Measurements from ENCODE around the gene RCOR1.

Gene RCOR1

DNA sequence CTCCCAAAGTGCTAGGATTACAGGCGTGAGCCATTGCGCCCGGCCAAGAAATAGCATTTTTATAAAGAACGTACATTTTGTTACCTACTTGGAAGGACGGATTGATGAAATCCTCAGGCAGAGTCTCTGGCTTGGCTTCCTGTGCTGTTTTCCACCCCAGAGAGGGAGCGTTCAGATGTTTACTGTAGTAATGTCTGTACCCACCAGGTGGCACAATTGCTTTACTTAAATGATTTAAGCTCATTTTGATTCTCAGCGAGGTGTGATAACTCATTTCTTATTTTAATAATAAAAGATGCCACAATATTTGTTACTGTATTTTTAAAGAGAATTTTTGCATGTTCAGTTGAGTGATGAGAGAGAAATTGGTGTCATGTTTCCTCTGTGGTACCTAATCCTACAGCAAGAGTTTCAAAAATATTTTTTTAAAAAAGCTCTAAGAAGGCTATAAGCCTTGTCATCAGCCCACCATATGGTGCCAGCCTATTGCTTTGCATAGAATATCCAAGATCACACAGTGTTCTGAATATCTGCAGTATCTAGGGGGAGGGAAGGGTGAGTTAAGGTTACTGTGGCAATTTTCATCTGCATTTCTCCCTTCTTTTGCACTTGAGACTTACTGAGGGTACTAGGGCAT is 102.2 kb downstream of the RCOR1 start:
- peaks cover 38% of the 10 kb centered on the region for H3K4me1 Mint-ChIP-seq
- H3K9me3 Mint-ChIP-seq: no peaks in the 10 kb centered on the region
- no peak overlapping the region for H3K27ac Mint-ChIP-seq
- H3K4me3 Mint-ChIP-seq: no peak overlapping the region
- H3K27me3 Mint-ChIP-seq: no peaks in the 10 kb centered on the region
- no peaks in the 10 kb centered on the region for H3K36me3 Mint-ChIP-seq

DNA sequence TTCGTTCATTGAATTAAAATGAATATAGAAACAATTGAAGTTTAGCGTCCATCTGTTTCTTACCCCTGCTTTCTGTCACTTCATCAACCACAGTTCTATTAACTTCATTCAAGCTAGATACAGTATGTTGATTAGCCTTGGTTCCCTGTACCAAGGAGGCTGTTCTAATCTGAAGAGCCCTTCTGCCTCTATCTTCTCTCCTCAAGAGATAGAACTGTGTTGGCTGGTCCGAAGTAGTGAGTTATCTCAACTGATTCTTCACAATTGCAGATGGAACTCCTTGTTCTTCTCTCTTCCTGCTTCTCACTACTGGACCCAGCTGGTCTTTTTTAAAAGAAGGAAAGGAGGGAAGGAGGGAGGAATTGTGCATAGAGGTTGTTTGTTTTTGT is 102.7 kb downstream of the RCOR1 start:
- Mint-ChIP-seq H3K27me3 (no peaks in the 10 kb centered on the region), H3K9me3 (no peaks in the 10 kb centered on the region), H3K27ac (no peak overlapping the region), H3K4me3 (no peak overlapping the region), H3K36me3 (no peaks in the 10 kb centered on the region), H3K4me1 (peaks cover 38% of the 10 kb centered on the region)

GRCh38 chr14:102696332-102696731 is 103.9 kb downstream of the RCOR1 start:
- no peak overlapping the region for H3K27ac Mint-ChIP-seq

DNA sequence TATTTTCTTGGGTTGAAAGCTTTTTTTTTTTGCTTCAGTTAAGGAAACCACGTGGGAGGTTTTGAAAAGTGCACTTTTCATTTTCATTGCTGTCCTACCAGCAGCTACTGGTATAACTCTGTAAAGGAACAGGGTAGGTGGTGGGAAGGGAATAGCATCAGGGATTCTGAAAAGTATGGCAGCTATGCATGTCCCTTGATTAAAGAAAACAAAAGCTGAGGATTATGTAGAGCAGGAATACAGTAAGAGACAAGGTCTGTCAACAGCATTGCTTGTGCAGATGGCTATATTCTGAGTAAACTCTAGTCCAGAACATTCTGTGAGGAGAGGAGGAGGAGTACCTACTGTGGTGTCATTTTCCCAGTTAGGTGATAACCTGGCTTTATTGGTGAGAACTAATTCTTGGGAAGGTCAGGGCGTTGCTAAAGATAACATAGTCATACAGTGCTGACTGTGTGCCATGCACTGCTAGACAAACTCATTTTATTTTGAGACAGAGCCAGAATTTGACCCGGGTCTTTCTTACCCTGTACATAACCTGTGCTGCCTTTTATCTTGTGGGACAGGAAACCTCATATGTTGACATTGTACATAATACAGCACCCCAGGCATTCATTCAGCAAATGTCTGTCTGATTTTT is 104.5 kb downstream of the RCOR1 start:
- Mint-ChIP-seq H3K27ac (no peak overlapping the region), H3K9me3 (no peaks in the 10 kb centered on the region), H3K36me3 (peaks cover 3% of the 10 kb centered on the region), H3K4me3 (no peak overlapping the region), H3K4me1 (peaks cover 38% of the 10 kb centered on the region), H3K27me3 (no peaks in the 10 kb centered on the region)

More at GRCh38 chr14:102696332-102696731, 103.9 kb downstream of the RCOR1 start:
- H3K9me3 Mint-ChIP-seq: no peaks in the 10 kb centered on the region
- H3K27me3 Mint-ChIP-seq: no peaks in the 10 kb centered on the region
- peaks cover 38% of the 10 kb centered on the region for H3K4me1 Mint-ChIP-seq
- peaks cover 3% of the 10 kb centered on the region for H3K36me3 Mint-ChIP-seq
- no peak overlapping the region for H3K4me3 Mint-ChIP-seq

DNA sequence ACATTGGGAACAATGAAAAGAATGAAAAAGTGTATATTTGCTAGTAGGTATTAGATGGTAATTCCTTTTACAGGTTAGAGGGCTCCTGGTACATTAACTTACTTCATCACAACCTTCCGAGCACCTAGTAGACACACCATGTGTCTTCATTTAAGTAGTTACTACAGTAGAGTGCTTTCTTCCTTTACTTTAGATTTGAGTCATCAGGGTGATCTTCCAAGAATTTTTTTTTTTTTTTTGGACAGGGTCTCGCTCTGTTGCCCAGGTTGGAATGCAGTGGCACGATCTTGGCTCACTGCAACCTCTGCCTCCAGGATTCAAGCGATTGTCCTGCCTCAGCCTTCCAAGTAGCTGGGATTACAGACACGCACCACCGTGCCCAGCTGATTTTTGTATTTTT is 105.1 kb downstream of the RCOR1 start:
- Mint-ChIP-seq H3K4me3 (no peak overlapping the region), H3K27me3 (no peaks in the 10 kb centered on the region), H3K36me3 (peaks cover 6% of the 10 kb centered on the region), H3K27ac (no peak overlapping the region), H3K9me3 (no peaks in the 10 kb centered on the region), H3K4me1 (peaks cover 38% of the 10 kb centered on the region)

- no peak overlapping the region for H3K4me3 Mint-ChIP-seq
- peaks cover 16% of the 10 kb centered on the region for H3K36me3 Mint-ChIP-seq
- no peaks in the 10 kb centered on the region for H3K27me3 Mint-ChIP-seq
- H3K4me1 Mint-ChIP-seq: peaks cover 32% of the 10 kb centered on the region
- no peak overlapping the region for H3K27ac Mint-ChIP-seq
- peaks cover 8% of the 10 kb centered on the region for H3K9me3 Mint-ChIP-seq
Measured at GRCh38 chr14:102699416-102700110, 107.1 kb downstream of the RCOR1 start.

DNA sequence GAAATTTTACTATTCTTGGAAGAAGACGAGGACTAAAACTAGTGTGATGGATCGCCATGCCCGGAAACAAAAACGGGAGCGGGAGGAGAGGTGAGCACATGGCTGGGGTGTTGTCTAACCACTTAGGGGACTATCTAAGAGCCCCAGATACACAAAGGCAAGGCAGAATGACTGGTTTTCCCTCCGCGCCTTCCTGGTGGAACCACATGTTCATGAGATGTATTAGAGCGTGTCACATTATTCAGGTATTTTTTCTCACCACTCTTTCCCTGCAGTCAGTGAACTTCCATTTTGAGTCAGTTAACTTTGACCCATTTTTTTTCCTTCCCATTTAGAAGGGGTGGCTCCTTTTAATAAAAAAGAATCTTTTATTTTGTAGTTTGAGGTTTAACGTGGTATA is 116.0 kb downstream of the RCOR1 start:
- no peaks in the 10 kb centered on the region for H3K9me3 Mint-ChIP-seq
- H3K27me3 Mint-ChIP-seq: no peaks in the 10 kb centered on the region
- no peaks in the 10 kb centered on the region for H3K4me1 Mint-ChIP-seq
- H3K27ac Mint-ChIP-seq: no peak overlapping the region
- H3K4me3 Mint-ChIP-seq: no peak overlapping the region
- H3K36me3 Mint-ChIP-seq: peaks cover 10% of the 10 kb centered on the region

DNA sequence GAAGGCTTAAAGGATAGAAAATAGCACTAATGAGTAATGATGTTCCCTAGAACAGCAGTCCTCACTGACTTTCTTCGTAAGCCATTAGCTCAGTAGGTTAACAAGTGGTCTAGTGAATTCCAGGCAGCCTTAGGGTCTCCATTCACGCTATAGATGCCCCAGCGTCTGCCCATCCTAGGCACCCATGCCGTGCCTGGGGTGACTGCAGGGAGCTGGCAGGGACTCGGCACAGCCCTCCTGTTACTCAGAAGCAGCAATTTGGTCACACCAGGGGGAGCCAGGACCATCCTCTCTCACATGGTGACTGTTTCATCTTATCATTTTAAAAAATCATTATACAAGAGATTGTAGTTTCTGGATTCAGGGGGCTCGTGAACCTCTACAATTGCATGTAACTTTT is 118.8 kb downstream of the RCOR1 start:
- H3K4me3 Mint-ChIP-seq: no peak overlapping the region
- H3K36me3 Mint-ChIP-seq: peaks cover 12% of the 10 kb centered on the region
- H3K27me3 Mint-ChIP-seq: no peaks in the 10 kb centered on the region
- H3K27ac Mint-ChIP-seq: no peak overlapping the region
- no peaks in the 10 kb centered on the region for H3K9me3 Mint-ChIP-seq
- no peaks in the 10 kb centered on the region for H3K4me1 Mint-ChIP-seq

DNA sequence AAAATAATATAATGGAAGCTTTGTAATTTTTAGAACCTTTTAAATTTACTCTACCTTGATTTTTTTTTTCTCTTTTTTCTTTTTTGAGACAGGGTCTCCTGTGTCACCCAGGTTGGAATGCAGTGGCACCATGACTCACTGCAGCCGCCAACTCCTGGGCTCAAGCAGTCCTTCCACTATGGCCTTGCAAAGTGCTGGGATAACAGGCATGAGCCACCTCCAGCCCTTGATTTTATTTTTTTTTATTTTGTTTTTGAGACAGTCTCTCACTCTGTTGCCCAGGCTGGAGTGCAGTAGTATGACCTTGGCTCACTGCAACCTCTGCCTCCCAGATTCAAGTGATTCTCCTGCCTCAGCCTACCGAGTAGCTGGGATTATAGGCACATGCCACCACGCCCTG is 119.5 kb downstream of the RCOR1 start:
- peaks cover 13% of the 10 kb centered on the region for H3K36me3 Mint-ChIP-seq

DNA sequence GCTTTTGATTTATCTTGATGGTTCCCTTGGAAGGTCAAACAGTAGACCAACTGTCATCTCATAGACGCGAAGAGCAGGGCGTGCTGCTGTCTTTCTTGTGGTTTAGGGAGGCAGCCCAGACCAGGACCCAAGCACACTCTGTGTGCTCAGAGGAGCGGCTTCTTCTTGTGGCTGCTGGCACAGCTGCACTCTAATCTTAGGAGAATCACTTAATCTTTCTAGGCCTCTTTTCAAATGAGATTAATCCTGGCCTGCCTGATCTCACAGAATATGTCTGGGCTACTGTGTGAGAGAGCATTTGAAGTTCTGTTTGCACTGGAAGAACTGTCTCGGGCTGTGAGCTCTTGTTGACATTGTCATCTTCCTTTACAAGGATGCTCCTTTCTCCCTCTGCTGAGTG is 124.8 kb downstream of the RCOR1 start:
- H3K36me3 Mint-ChIP-seq: peaks cover 19% of the 10 kb centered on the region
- no peaks in the 10 kb centered on the region for H3K9me3 Mint-ChIP-seq
- H3K4me3 Mint-ChIP-seq: no peak overlapping the region
- peaks cover 8% of the 10 kb centered on the region for H3K4me1 Mint-ChIP-seq
- no peaks in the 10 kb centered on the region for H3K27me3 Mint-ChIP-seq
- H3K27ac Mint-ChIP-seq: no peak overlapping the region

More for the DNA sequence above, 119.5 kb downstream of the RCOR1 start:
- no peaks in the 10 kb centered on the region for H3K27me3 Mint-ChIP-seq
- no peak overlapping the region for H3K27ac Mint-ChIP-seq
- peaks cover under 1% of the 10 kb centered on the region for H3K4me1 Mint-ChIP-seq
- H3K4me3 Mint-ChIP-seq: no peak overlapping the region
- H3K9me3 Mint-ChIP-seq: no peaks in the 10 kb centered on the region

- peaks cover under 1% of the 10 kb centered on the region for H3K4me1 Mint-ChIP-seq
- no peaks in the 10 kb centered on the region for H3K27me3 Mint-ChIP-seq
- H3K4me3 Mint-ChIP-seq: no peak overlapping the region
- no peak overlapping the region for H3K27ac Mint-ChIP-seq
- H3K9me3 Mint-ChIP-seq: no peaks in the 10 kb centered on the region
- H3K36me3 Mint-ChIP-seq: peaks cover 16% of the 10 kb centered on the region
Measured at GRCh38 chr14:102722646-102723045, 130.2 kb downstream of the RCOR1 start.

DNA sequence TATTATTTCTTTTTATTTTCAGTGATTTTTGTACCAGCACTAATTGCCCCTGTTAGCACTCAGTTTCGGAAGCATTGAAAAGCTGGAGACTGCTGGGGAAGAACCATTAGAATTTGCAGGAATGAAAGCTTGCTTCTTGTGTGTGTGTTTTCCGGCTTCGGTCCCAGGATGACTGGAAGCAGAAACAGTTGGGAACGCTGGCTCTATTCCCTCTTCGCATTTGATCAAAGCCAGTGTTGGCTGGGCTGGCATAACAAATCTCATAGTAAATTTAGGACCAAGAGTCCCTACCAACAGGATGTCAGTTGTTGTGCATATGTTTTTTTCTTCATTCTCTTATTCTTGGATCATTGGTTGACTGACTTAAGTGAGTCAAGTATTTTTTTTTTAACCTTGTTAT is 131.2 kb downstream of the RCOR1 start:
- Mint-ChIP-seq H3K36me3 (peaks cover 16% of the 10 kb centered on the region), H3K9me3 (no peaks in the 10 kb centered on the region), H3K4me1 (no peaks in the 10 kb centered on the region), H3K4me3 (no peak overlapping the region), H3K27me3 (no peaks in the 10 kb centered on the region), H3K27ac (no peak overlapping the region)

DNA sequence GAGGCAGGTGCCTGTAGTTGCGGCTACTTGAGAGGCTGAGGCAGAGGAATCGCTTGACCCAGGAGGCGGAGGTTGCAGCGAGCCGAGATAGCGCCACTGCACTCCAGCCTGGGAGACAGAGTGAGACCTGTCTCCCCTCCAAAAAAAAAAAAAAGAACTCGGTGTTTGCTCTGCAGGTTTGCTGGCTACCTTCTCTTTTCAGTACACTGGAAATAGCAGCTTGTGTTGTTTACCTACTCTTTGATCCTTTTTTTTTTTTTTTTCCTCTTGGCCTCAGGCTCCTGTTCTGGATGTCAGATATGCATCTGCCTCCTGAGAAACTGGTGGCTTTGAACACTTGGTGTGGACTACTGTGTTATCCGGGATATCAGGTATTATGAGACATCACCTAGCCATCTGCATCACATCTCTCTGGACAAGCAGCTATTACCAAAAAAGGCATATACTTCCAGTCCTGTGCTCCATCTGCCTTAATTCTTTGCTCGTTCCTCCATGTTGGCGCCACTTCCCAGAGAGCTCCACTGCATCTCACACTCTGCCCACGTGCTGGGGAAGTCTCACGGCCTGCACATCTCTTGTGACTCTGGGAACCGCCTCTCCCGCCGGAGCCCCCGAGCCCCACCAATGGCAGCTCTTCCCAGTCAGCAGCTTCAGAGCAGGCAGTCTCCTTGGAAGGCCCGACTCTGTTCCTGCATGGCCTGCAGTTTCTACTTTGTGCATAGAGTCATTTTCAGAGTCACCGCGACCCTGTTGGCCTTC is 133.9 kb downstream of the RCOR1 start:
- Mint-ChIP-seq H3K27ac (no peak overlapping the region), H3K9me3 (no peaks in the 10 kb centered on the region), H3K36me3 (peaks cover 8% of the 10 kb centered on the region), H3K4me3 (no peak overlapping the region), H3K27me3 (no peaks in the 10 kb centered on the region), H3K4me1 (no peaks in the 10 kb centered on the region)

DNA sequence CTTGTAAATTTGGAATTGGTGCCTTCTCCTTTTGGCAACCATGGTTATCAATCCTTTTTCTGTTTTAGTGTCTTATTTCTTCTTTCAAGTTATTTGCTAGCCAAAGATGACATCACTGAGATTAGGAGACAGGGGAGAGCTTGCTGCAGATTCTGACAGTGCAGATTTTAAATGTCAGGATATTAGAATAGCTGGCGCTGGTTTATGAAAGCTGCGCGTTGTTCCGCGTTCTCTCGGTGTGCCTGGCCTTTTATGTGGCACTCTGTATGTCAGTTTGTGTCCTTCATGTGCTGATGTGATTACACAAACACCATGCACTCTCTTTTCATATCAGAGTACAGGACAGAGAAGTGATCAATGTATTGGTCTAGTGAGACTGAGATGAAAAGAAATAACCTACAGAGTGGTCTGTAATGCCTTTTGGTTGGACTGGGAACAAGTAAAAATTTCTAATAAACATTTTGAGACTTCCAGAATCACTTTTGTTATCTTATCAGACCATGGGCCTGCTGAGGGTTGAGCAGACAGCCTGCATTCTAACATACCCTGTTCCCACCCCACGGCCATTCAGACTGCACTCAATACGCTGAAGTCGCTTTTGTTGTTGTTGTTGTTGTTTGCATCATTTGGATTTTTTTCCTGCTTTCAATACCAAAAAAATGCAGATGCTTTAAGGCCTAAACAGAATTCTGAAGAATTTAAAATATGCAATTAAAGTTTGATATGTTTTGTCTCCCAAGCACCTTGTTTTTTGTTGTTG is 135.1 kb downstream of the RCOR1 start:
- Mint-ChIP-seq H3K36me3 (peaks cover 8% of the 10 kb centered on the region), H3K27me3 (no peaks in the 10 kb centered on the region), H3K4me3 (no peak overlapping the region), H3K4me1 (no peaks in the 10 kb centered on the region), H3K9me3 (no peaks in the 10 kb centered on the region), H3K27ac (no peak overlapping the region)

DNA sequence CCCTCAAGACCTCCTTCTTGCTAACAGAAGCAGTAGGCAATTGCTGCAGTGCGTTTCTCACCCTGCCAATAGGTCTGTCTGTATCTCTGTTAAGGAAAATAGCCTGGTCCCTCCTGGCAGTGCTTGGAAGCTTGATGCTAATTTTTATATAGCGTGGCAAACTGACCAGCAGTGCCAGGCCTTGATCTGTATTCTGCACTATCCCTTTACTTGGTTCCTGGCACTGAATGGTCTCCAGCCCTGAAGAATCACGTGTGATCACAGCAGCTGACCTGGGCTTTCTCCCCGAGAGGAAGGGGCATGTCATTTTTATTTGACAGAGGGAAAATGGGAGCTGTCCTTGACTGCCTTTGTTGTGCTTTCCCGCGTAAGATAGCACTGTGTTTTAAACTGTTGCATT is 136.1 kb downstream of the RCOR1 start:
- Mint-ChIP-seq H3K27me3 (no peaks in the 10 kb centered on the region), H3K4me3 (no peak overlapping the region), H3K36me3 (peaks cover 7% of the 10 kb centered on the region), H3K27ac (no peak overlapping the region), H3K4me1 (no peaks in the 10 kb centered on the region), H3K9me3 (no peaks in the 10 kb centered on the region)
